K562 (cell line): ENCODE measurements around the gene PLEKHH2. TPM values are rescaled to one million over a fixed set of nuclear protein-coding genes. Genes with fewer than 3 reads are reported as not detected.

Experiments used
- ATAC-seq: fragments of 200-7000 bp; cut with Tn5 transposase; 3 replicates; pipeline ENCODE4 v1.9.1; 2020; ENCODE audit warnings: moderate library complexity
- BruUV-seq: library from RNA; stranded (reverse); fragments of 400-500 nt; replicated peaks from 2 replicates; lab custom pipeline; 2021; lab: Mats Ljungman, UMichigan
- CTCF ChIA-PET: fragments of 300-600 bp; formaldehyde crosslinking; extraction: SDS; loops from one replicate; lab custom pipeline; 2021; ENCODE audit warnings: low intra/inter-chr PET ratio; lab: Yijun Ruan, JAX
- POLR2A ChIA-PET: fragments of 300-600, 350-650 bp; sonication (Branson Sonifier 250); formaldehyde crosslinking; extraction: SDS; loops from one replicate; lab custom pipeline; 2021; ENCODE audit warnings: antibody characterized with exemption, inconsistent platforms; lab: Yijun Ruan, JAX
- DNase-seq, 4 experiments: peaks; one replicate each; pipeline versions ENCODE4 v3.0.0 to v3.0.0-alpha.2; 2011 to 2018; ENCODE audit warnings: low spot score in 3 of 4, mixed read lengths in 3 of 4; ENCODE audit errors: extremely low read depth in 1 of 4
- FAIRE-seq: peaks from 2 replicates; lab custom pipeline; 2011; peaks lifted over from hg19 to GRCh38; lab: Jason Lieb, UNC
- H2AFZ ChIP-seq: 2 replicates; pipeline ENCODE4 v1.6.0; 2011; ENCODE audit warnings: low read depth, low read length, control low read depth, inconsistent platforms
- H3K27ac ChIP-seq: fragments of 200-600 bp; 3 replicates; pipeline ENCODE4 v1.8.0; 2011; ENCODE audit warnings: low read depth, mild to moderate bottlenecking, control low read depth, inconsistent platforms, low read length, moderate library complexity, mixed read lengths; ENCODE audit errors: extremely low read depth
- H3K27me3 ChIP-seq, 2 experiments: fragments of 300-600 bp in 1 of 2; 2 replicates in 1 of 2; 3 replicates in 1 of 2; pipeline versions ENCODE4 v1.6.0 to v1.8.0; 2011; ENCODE audit warnings: inconsistent platforms in 2 of 2, low read length in 2 of 2, mild to moderate bottlenecking in 1 of 2, mixed read lengths in 1 of 2, moderate library complexity in 1 of 2; ENCODE audit not compliant: control insufficient read depth in 2 of 2, insufficient read depth in 2 of 2
- H3K36me3 ChIP-seq: fragments of 300-600 bp; 3 replicates; pipeline ENCODE4 v1.8.0; 2011; ENCODE audit warnings: mild to moderate bottlenecking, low read length, inconsistent platforms; ENCODE audit not compliant: control insufficient read depth, insufficient read depth
- H3K4me1 ChIP-seq, 2 experiments: fragments of 200-600 bp in 1 of 2; replicated peaks in 1 of 2; 2 replicates in 1 of 2; 3 replicates in 1 of 2; pipeline versions ENCODE4 v1.5.1 to v1.8.0; 2011; ENCODE audit warnings: inconsistent platforms in 2 of 2, low read length in 2 of 2, mild to moderate bottlenecking in 1 of 2, mixed read lengths in 1 of 2, moderate library complexity in 1 of 2; ENCODE audit not compliant: control insufficient read depth in 2 of 2, insufficient read depth in 2 of 2
- H3K4me2 ChIP-seq: 2 replicates; pipeline ENCODE4 v1.6.1; 2011; ENCODE audit warnings: low read length, control low read depth, inconsistent platforms, mixed read lengths; ENCODE audit not compliant: insufficient read depth
- H3K4me3 ChIP-seq: fragments of 200-600 bp; sonication (generic), shearing (Covaris generic); 2 replicates; pipeline ENCODE4 v1.5.1; 2016; ENCODE audit warnings: control low read depth, inconsistent platforms
- H3K79me2 ChIP-seq: fragments of 200-600 bp; 3 replicates; pipeline ENCODE4 v1.8.0; 2011; ENCODE audit warnings: low read length, inconsistent platforms; ENCODE audit not compliant: control insufficient read depth, insufficient read depth
- H3K9ac ChIP-seq, 2 experiments: 2 replicates each; pipeline versions ENCODE4 v1.6.0 to v1.6.1; 2011; ENCODE audit warnings: low read depth in 2 of 2, low read length in 2 of 2, control low read depth in 1 of 2, inconsistent platforms in 1 of 2, mild to moderate bottlenecking in 1 of 2, mixed read lengths in 1 of 2; ENCODE audit not compliant: insufficient read depth in 1 of 2
- H3K9me1 ChIP-seq: one replicate; pipeline ENCODE4 v1.6.0; 2011; ENCODE audit warnings: inconsistent platforms, mild to moderate bottlenecking, low read length, moderate library complexity; ENCODE audit not compliant: control insufficient read depth, insufficient read depth
- H3K9me3 ChIP-seq: replicated peaks from 2 replicates; pipeline ENCODE4 v1.5.1; 2011; ENCODE audit warnings: low read depth, low read length, inconsistent platforms; ENCODE audit not compliant: control insufficient read depth, insufficient read depth
- H4K20me1 ChIP-seq: replicated peaks from 2 replicates; pipeline ENCODE4 v1.6.1; 2011; ENCODE audit warnings: low read length, inconsistent platforms, mixed read lengths; ENCODE audit not compliant: control insufficient read depth, insufficient read depth
- BRD4 ChIP-seq: fragments of 200-600 bp; sonication (generic); IDR thresholded peaks from 2 replicates; pipeline ENCODE4 v1.6.1; 2017; ENCODE audit warnings: inconsistent platforms
- C11orf30 ChIP-seq: fragments of 450-650 bp; IDR thresholded peaks from 2 replicates; pipeline ENCODE4 v1.6.1; 2016; ENCODE audit warnings: low read depth, mild to moderate bottlenecking
- CBX5 ChIP-seq: IDR thresholded peaks from 2 replicates; pipeline ENCODE4 v1.6.1; 2014; ENCODE audit warnings: low read depth, borderline replicate concordance
- FOXA1 ChIP-seq: fragments of 450-650 bp; IDR thresholded peaks from 2 replicates; pipeline ENCODE4 v1.6.1; 2016; ENCODE audit warnings: mild to moderate bottlenecking, borderline replicate concordance
- JUNB ChIP-seq: fragments of 450-650 bp; formaldehyde crosslinking; conservative IDR thresholded peaks from 2 replicates; pipeline ENCODE4 v1.4.0; 2020; ENCODE audit warnings: mild to moderate bottlenecking
- NBN ChIP-seq: fragments of 450-650 bp; IDR thresholded peaks from 2 replicates; pipeline ENCODE4 v1.6.1; 2016; ENCODE audit warnings: low read depth, mild to moderate bottlenecking
- NFYB ChIP-seq: IDR thresholded peaks from 2 replicates; pipeline ENCODE4 v1.6.1; 2011; ENCODE audit warnings: mild to moderate bottlenecking, moderate library complexity; ENCODE audit not compliant: insufficient read length; ENCODE audit errors: extremely low read depth
- POLR3A ChIP-seq: IDR thresholded peaks from 2 replicates; pipeline ENCODE4 v1.6.1; 2011; ENCODE audit warnings: borderline replicate concordance, mild to moderate bottlenecking, moderate library complexity; ENCODE audit not compliant: insufficient read length, insufficient read depth; ENCODE audit errors: extremely low read depth
- SETDB1 ChIP-seq: IDR thresholded peaks from one replicate; pipeline ENCODE4 v1.6.1; 2012; ENCODE audit warnings: low read length, control low read depth, inconsistent platforms
- SMAD4 ChIP-seq: fragments of 250-450 bp; sonication (Bioruptor Pico); conservative IDR thresholded peaks from 2 replicates; pipeline ENCODE4 v1.8.0; 2021; ENCODE audit warnings: inconsistent platforms, mild to moderate bottlenecking, moderate library complexity
- XRCC3 ChIP-seq: fragments of 450-650 bp; IDR thresholded peaks from 2 replicates; pipeline ENCODE4 v1.6.1; 2017; ENCODE audit warnings: mild to moderate bottlenecking, moderate library complexity
- ZBTB2 ChIP-seq: fragments of 450-650 bp; IDR thresholded peaks from 2 replicates; pipeline ENCODE4 v1.6.1; 2016; ENCODE audit warnings: antibody characterized with exemption
- ZBTB26 ChIP-seq: fragments of 450-650 bp; formaldehyde crosslinking; IDR thresholded peaks from 2 replicates; pipeline ENCODE4 v1.4.0; 2022; ENCODE audit warnings: missing genetic modification characterization
- ZBTB34 ChIP-seq: fragments of 250-450 bp; sonication (Bioruptor Pico); IDR thresholded peaks from 2 replicates; pipeline ENCODE4 v1.8.0; 2021; ENCODE audit warnings: mild to moderate bottlenecking, moderate library complexity
- ZNF76 ChIP-seq: fragments of 250-450 bp; sonication (Bioruptor Pico); IDR thresholded peaks from 2 replicates; pipeline ENCODE4 v1.4.0; 2020; ENCODE audit warnings: mild to moderate bottlenecking, moderate library complexity, borderline replicate concordance
- in situ Hi-C: fragments of 300-500 bp; cut with MboI; formaldehyde crosslinking; loops from 4 replicates; pipeline ENCODE4 v1.15.0; 2018; ENCODE audit warnings: inconsistent platforms, mixed read lengths
- intact Hi-C: fragments of 100-400 bp; cut with micrococcal nuclease; formaldehyde crosslinking; loops from 2 replicates; pipeline ENCODE4 v1.14.2; 2022
- polyA plus RNA-seq, 8 experiments: library from polyadenylated mRNA; depleted of rRNA in 4 of 8; stranded (reverse) in 5 of 8; unstranded in 3 of 8; fragments of >200 nt; fragmentation: Nextera tagmentation in 2 of 8; fragmentation: Illumina TruSeq in 1 of 8; extraction: Ambion mirVana in 2 of 8; extraction: Trizol in 1 of 8; gene quantifications; 2 replicates each; pipeline versions ENCODE4 v1.2.1 to v1.2.3, GENCODE V29; 2011 to 2014; ENCODE audit warnings: inconsistent platforms in 1 of 8, missing spikeins in 1 of 8
- total RNA-seq, 7 experiments: library from RNA; depleted of rRNA in 6 of 7; stranded (reverse); fragments of >200 nt in 6 of 7; fragmentation: Illumina TruSeq in 2 of 7; extraction: Trizol in 2 of 7; gene quantifications; 2 replicates each; pipeline versions ENCODE4 v1.2.1 to v1.2.3, GENCODE V29; 2011 to 2021; ENCODE audit warnings: low replicate concordance in 1 of 7

The PLEKHH2 gene
- total and polyA plus RNA-seq, 9 of the 15 experiments (the other 6 are each of a cell fraction or from before 2014, with no cell fraction given), result 0.77 to 13.5 (median 2.7) TPM

- TF ChIP-seq BRD4 (no peak), ZBTB34 (CRISPR knock-in tag) (no peak), ZNF76 (no peak)
These were observed 71.8 kb downstream of the PLEKHH2 start (continued) for GRCh38 chr2:43708891-43709290.

- no peak overlapping the region for H3K9ac ChIP-seq
- CTCF ChIA-PET, result no interaction called here
These were observed 73.8 kb downstream of the PLEKHH2 start for GRCh38 chr2:43710866-43711265.

More at GRCh38 chr2:43710866-43711265, 73.8 kb downstream of the PLEKHH2 start:
- DNase-seq (no peak), FAIRE-seq (no peak)
- BruUV-seq, result no TSS peak
- POLR2A ChIA-PET, result no interaction called here
- H3K79me2 ChIP-seq, result no peaks in the 10 kb centered on the region
- H4K20me1 ChIP-seq, result no peaks in the 10 kb centered on the region
- H2AFZ ChIP-seq, result no peak overlapping the region
- H3K36me3 ChIP-seq, result no peaks in the 10 kb centered on the region
- H3K27ac ChIP-seq, result no peak overlapping the region
- no peak overlapping the region for H3K4me2 ChIP-seq
- H3K4me3 ChIP-seq, result no peak overlapping the region
- H3K27me3 ChIP-seq, result no peaks in the 10 kb centered on the region
- TF ChIP-seq JUNB (CRISPR knock-in tag), result no peak
- no peak for TF ChIP-seq NBN
- TF ChIP-seq XRCC3, result no peak
- no peak for TF ChIP-seq FOXA1
- no peak for TF ChIP-seq ZBTB2
- TF ChIP-seq ZBTB26 (CRISPR knock-in tag), result no peak
- no peak for TF ChIP-seq SETDB1
- no peak for TF ChIP-seq C11orf30
- no peak for TF ChIP-seq CBX5
- TF ChIP-seq NFYB, result no peak
- no peak for TF ChIP-seq SMAD4
- TF ChIP-seq POLR3A, result no peak
- TF ChIP-seq, all 486 proteins: peak for 0
- Histone ChIP-seq H3K4me1 (peaks cover 2 to 11% of the 10 kb centered on the region in 2 experiments; a peak in 3 of 5 replicates), H3K9me3 (no peaks in the 10 kb centered on the region), H3K9me1 (no peaks in the 10 kb centered on the region)
- in situ Hi-C loops (no loop called here), intact Hi-C loops (no loop called here)
- no peak for ATAC-seq
